ENCODE data around the gene XXYLT1.

- TF ChIP-seq CTCF (IDR thresholded peaks at IDR 0.05) (no peak), POLR2A (IDR thresholded peaks at IDR 0.05) (no peak)
Observed at GRCh38 chr3:195142519-195142918, 128.4 kb downstream of the XXYLT1 start.
